Dedifferentiated amniotic fluid mesenchymal stem cell (primary cell): Measurements from ENCODE around the gene PARP4.
"Not testable (repeated sequence)": the region's sequence is repeated elsewhere in the genome, so short reads cannot be mapped to it uniquely, and the experiment has no call there.

ENCODE experiments used
- DNase-seq: peaks from one replicate; pipeline ENCODE4 v3.0.0-alpha.2; 2016; ENCODE audit errors: extremely low spot score

PARP4 gene

GRCh38 chr13:24450530-24450929 is 62.0 kb downstream of the PARP4 start:
- peak; percentile 37 for DNase-seq

- DNase-seq, result not testable (repeated sequence)
Observed at GRCh38 chr13:24444851-24445250, 67.7 kb downstream of the PARP4 start.

GRCh38 chr13:24443366-24443765 is 69.2 kb downstream of the PARP4 start:
- DNase-seq, result no peak

GRCh38 chr13:24426045-24426444 is 86.5 kb downstream of the PARP4 start:
- not testable (repeated sequence) for DNase-seq

- not testable (repeated sequence) for DNase-seq
Observed at GRCh38 chr13:24419668-24420067, 92.9 kb downstream of the PARP4 start.

GRCh38 chr13:24407844-24408243 is 104.7 kb downstream of the PARP4 start:
- no peak for DNase-seq

GRCh38 chr13:24406524-24406923 is 106.1 kb downstream of the PARP4 start:
- DNase-seq, result no peak

- no peak for DNase-seq
Observed at GRCh38 chr13:24396821-24397220, 115.8 kb downstream of the PARP4 start.

- DNase-seq, result no peak
Observed at GRCh38 chr13:24392972-24393371, 119.6 kb downstream of the PARP4 start.

GRCh38 chr13:24391771-24392683 is 120.6 kb downstream of the PARP4 start:
- not testable (repeated sequence) for DNase-seq

- not testable (repeated sequence) for DNase-seq
Observed at GRCh38 chr13:24390795-24391194, 121.8 kb downstream of the PARP4 start.

- no peak for DNase-seq
Observed at GRCh38 chr13:24389506-24389905, 123.1 kb downstream of the PARP4 start.

- not testable (repeated sequence) for DNase-seq
Observed at GRCh38 chr13:24388743-24389142, 123.8 kb downstream of the PARP4 start.

GRCh38 chr13:24386816-24387708 is 125.5 kb downstream of the PARP4 start:
- no peak for DNase-seq

GRCh38 chr13:24385902-24386301 is 126.7 kb downstream of the PARP4 start:
- no peak for DNase-seq

- not testable (repeated sequence) for DNase-seq
Observed at GRCh38 chr13:24384946-24385345, 127.6 kb downstream of the PARP4 start.

- not testable (repeated sequence) for DNase-seq
Observed at GRCh38 chr13:24384091-24384490, 128.5 kb downstream of the PARP4 start.

- no peak for DNase-seq
Observed at GRCh38 chr13:24381541-24382265, 130.9 kb downstream of the PARP4 start.

GRCh38 chr13:24380881-24381280 is 131.7 kb downstream of the PARP4 start:
- DNase-seq, result not testable (repeated sequence)

- not testable (repeated sequence) for DNase-seq
Observed at GRCh38 chr13:24380227-24380626, 132.4 kb downstream of the PARP4 start.

GRCh38 chr13:24371273-24371672 is 141.3 kb downstream of the PARP4 start:
- DNase-seq, result not testable (repeated sequence)
